Mucosa of stomach (tissue), 1 donor: Measurements from ENCODE around the gene CYB5RL.
"Not testable (repeated sequence)": the region's sequence is repeated elsewhere in the genome, so short reads cannot be mapped to it uniquely, and the experiment has no call there.

ENCODE experiments used
- H3K27me3 ChIP-seq: one replicate; pipeline ENCODE4 v1.7.0; 2013; ENCODE audit warnings: mild to moderate bottlenecking, low read length; ENCODE audit not compliant: control insufficient read depth, insufficient read depth
- H3K36me3 ChIP-seq: one replicate; pipeline ENCODE4 v1.7.0; 2013; ENCODE audit warnings: low read length; ENCODE audit not compliant: control insufficient read depth, insufficient read depth
- H3K4me1 ChIP-seq: one replicate; pipeline ENCODE4 v1.7.0; 2013; ENCODE audit warnings: mild to moderate bottlenecking, low read length; ENCODE audit not compliant: control insufficient read depth, insufficient read depth
- H3K4me3 ChIP-seq: one replicate; pipeline ENCODE4 v1.7.0; 2013; ENCODE audit warnings: low read length
- H3K9ac ChIP-seq: one replicate; pipeline ENCODE4 v1.7.0; 2013; ENCODE audit warnings: mild to moderate bottlenecking, low read length, moderate library complexity
- H3K9me3 ChIP-seq: one replicate; pipeline ENCODE4 v1.7.0; 2013; ENCODE audit warnings: mild to moderate bottlenecking, low read length, moderate library complexity; ENCODE audit not compliant: control insufficient read depth
- donor health status: Pancreatic carcinoma.

Gene CYB5RL

GRCh38 chr1:54238353-54239034 lies 38.7 kb upstream of the CYB5RL start:
- no peaks in the 10 kb centered on the region for H3K4me1 ChIP-seq
- H3K9ac ChIP-seq = no peak overlapping the region
- no peaks in the 10 kb centered on the region for H3K27me3 ChIP-seq
- H3K4me3 ChIP-seq = no peak overlapping the region
- no peaks in the 10 kb centered on the region for H3K9me3 ChIP-seq
- H3K36me3 ChIP-seq = peaks cover 5% of the 10 kb centered on the region

GRCh38 chr1:54237586-54237985 lies 37.8 kb upstream of the CYB5RL start:
- no peaks in the 10 kb centered on the region for H3K4me1 ChIP-seq
- H3K9me3 ChIP-seq = no peaks in the 10 kb centered on the region
- H3K9ac ChIP-seq = no peak overlapping the region
- H3K4me3 ChIP-seq = no peak overlapping the region
- peaks cover 5% of the 10 kb centered on the region for H3K36me3 ChIP-seq
- no peaks in the 10 kb centered on the region for H3K27me3 ChIP-seq

GRCh38 chr1:54234284-54234683 lies 34.5 kb upstream of the CYB5RL start:
- Histone ChIP-seq H3K9me3 (no peaks in the 10 kb centered on the region), H3K9ac (no peak overlapping the region), H3K4me1 (no peaks in the 10 kb centered on the region), H3K4me3 (no peak overlapping the region), H3K36me3 (no peaks in the 10 kb centered on the region), H3K27me3 (no peaks in the 10 kb centered on the region)

GRCh38 chr1:54233196-54233595 lies 33.4 kb upstream of the CYB5RL start:
- not testable (repeated sequence) for H3K4me3 ChIP-seq, H3K36me3 ChIP-seq, H3K9ac ChIP-seq, H3K4me1 ChIP-seq, H3K9me3 ChIP-seq, H3K27me3 ChIP-seq

GRCh38 chr1:54230507-54231339 lies 30.9 kb upstream of the CYB5RL start:
- no peaks in the 10 kb centered on the region for H3K9me3 ChIP-seq
- H3K4me1 ChIP-seq = no peaks in the 10 kb centered on the region
- no peaks in the 10 kb centered on the region for H3K36me3 ChIP-seq
- no peaks in the 10 kb centered on the region for H3K27me3 ChIP-seq
- no peak overlapping the region for H3K9ac ChIP-seq
- H3K4me3 ChIP-seq = no peak overlapping the region

GRCh38 chr1:54229281-54229891 lies 29.6 kb upstream of the CYB5RL start:
- H3K9ac ChIP-seq = no peak overlapping the region
- no peaks in the 10 kb centered on the region for H3K36me3 ChIP-seq

GRCh38 chr1:54228638-54229079 lies 28.8 kb upstream of the CYB5RL start:
- Histone ChIP-seq H3K4me1 (no peaks in the 10 kb centered on the region), H3K4me3 (no peak overlapping the region), H3K27me3 (no peaks in the 10 kb centered on the region), H3K36me3 (no peaks in the 10 kb centered on the region), H3K9me3 (no peaks in the 10 kb centered on the region), H3K9ac (no peak overlapping the region)

More at GRCh38 chr1:54229281-54229891, 29.6 kb upstream of the CYB5RL start:
- Histone ChIP-seq H3K27me3 (no peaks in the 10 kb centered on the region), H3K4me3 (no peak overlapping the region), H3K9me3 (no peaks in the 10 kb centered on the region), H3K4me1 (no peaks in the 10 kb centered on the region)

GRCh38 chr1:54227891-54228310 lies 28.1 kb upstream of the CYB5RL start:
- Histone ChIP-seq H3K9ac (no peak overlapping the region), H3K4me1 (no peaks in the 10 kb centered on the region), H3K27me3 (no peaks in the 10 kb centered on the region), H3K4me3 (no peak overlapping the region), H3K9me3 (no peaks in the 10 kb centered on the region), H3K36me3 (no peaks in the 10 kb centered on the region)

- H3K27me3 ChIP-seq = no peaks in the 10 kb centered on the region
- H3K36me3 ChIP-seq = no peaks in the 10 kb centered on the region
- no peaks in the 10 kb centered on the region for H3K9me3 ChIP-seq
- no peak overlapping the region for H3K9ac ChIP-seq
- H3K4me1 ChIP-seq = peaks cover 2% of the 10 kb centered on the region
- no peak overlapping the region for H3K4me3 ChIP-seq
Measured at GRCh38 chr1:54227091-54227602, 27.3 kb upstream of the CYB5RL start.

GRCh38 chr1:54225986-54226559 lies 26.2 kb upstream of the CYB5RL start:
- no peaks in the 10 kb centered on the region for H3K36me3 ChIP-seq
- no peak overlapping the region for H3K4me3 ChIP-seq
- no peak overlapping the region for H3K9ac ChIP-seq
- peaks cover 4% of the 10 kb centered on the region for H3K4me1 ChIP-seq
- H3K27me3 ChIP-seq = no peaks in the 10 kb centered on the region
- H3K9me3 ChIP-seq = no peaks in the 10 kb centered on the region

- Histone ChIP-seq H3K27me3 (no peaks in the 10 kb centered on the region), H3K36me3 (no peaks in the 10 kb centered on the region), H3K4me1 (peaks cover 4% of the 10 kb centered on the region), H3K9me3 (no peaks in the 10 kb centered on the region), H3K4me3 (no peak overlapping the region), H3K9ac (no peak overlapping the region)
Measured at GRCh38 chr1:54225378-54225777, 25.5 kb upstream of the CYB5RL start.

- H3K4me3 ChIP-seq = no peak overlapping the region
- H3K9ac ChIP-seq = no peak overlapping the region
- H3K4me1 ChIP-seq = peaks cover 11% of the 10 kb centered on the region
- no peaks in the 10 kb centered on the region for H3K36me3 ChIP-seq
- no peaks in the 10 kb centered on the region for H3K9me3 ChIP-seq
- no peaks in the 10 kb centered on the region for H3K27me3 ChIP-seq
Measured at GRCh38 chr1:54224233-54224632, 24.4 kb upstream of the CYB5RL start.
